ENCODE measurements around the gene HADHA.

Gene HADHA

GRCh38 chr2:26165403-26165802, 79.0 kb downstream of the HADHA start:
- no peak for DNase-seq (ENCODE audit: low spot score)
- no peak for TF ChIP-seq CTCF (IDR thresholded peaks at IDR 0.05; ENCODE audit: borderline replicate concordance, control extremely low read depth, extremely low read depth, insufficient read depth, missing control alignments)
- in situ Hi-C loops (cut with MboI; ENCODE audit: low sequenced_read_pairs, unreplicated experiment): no loop called here

- TF ChIP-seq CTCF (IDR thresholded peaks at IDR 0.05; ENCODE audit: borderline replicate concordance, control extremely low read depth, extremely low read depth, insufficient read depth, missing control alignments): no peak
- DNase-seq (ENCODE audit: low spot score): no peak
- in situ Hi-C loops (cut with MboI; ENCODE audit: low sequenced_read_pairs, unreplicated experiment): no loop called here
Observed at GRCh38 chr2:26164641-26165211, 79.7 kb downstream of the HADHA start.

GRCh38 chr2:26164231-26164630, 80.2 kb downstream of the HADHA start:
- in situ Hi-C loops (cut with MboI; ENCODE audit: low sequenced_read_pairs, unreplicated experiment): no loop called here
- TF ChIP-seq CTCF (IDR thresholded peaks at IDR 0.05; ENCODE audit: borderline replicate concordance, control extremely low read depth, extremely low read depth, insufficient read depth, missing control alignments): no peak
- DNase-seq (ENCODE audit: low spot score): no peak

- in situ Hi-C loops (cut with MboI; ENCODE audit: low sequenced_read_pairs, unreplicated experiment): no loop called here
Observed at GRCh38 chr2:26162963-26163362, 81.5 kb downstream of the HADHA start.

GRCh38 chr2:26161926-26162325, 82.5 kb downstream of the HADHA start:
- in situ Hi-C loops (cut with MboI; ENCODE audit: low sequenced_read_pairs, unreplicated experiment): no loop called here
- no peak for TF ChIP-seq CTCF (IDR thresholded peaks at IDR 0.05; ENCODE audit: borderline replicate concordance, control extremely low read depth, extremely low read depth, insufficient read depth, missing control alignments)
- DNase-seq (ENCODE audit: low spot score): no peak

More at GRCh38 chr2:26162963-26163362, 81.5 kb downstream of the HADHA start:
- DNase-seq (ENCODE audit: low spot score): no peak
- TF ChIP-seq CTCF (IDR thresholded peaks at IDR 0.05; ENCODE audit: borderline replicate concordance, control extremely low read depth, extremely low read depth, insufficient read depth, missing control alignments): no peak

- in situ Hi-C loops (cut with MboI; ENCODE audit: low sequenced_read_pairs, unreplicated experiment): no loop called here
- DNase-seq (ENCODE audit: low spot score): no peak
- TF ChIP-seq CTCF (IDR thresholded peaks at IDR 0.05; ENCODE audit: borderline replicate concordance, control extremely low read depth, extremely low read depth, insufficient read depth, missing control alignments): no peak
Observed at GRCh38 chr2:26157580-26157979, 86.9 kb downstream of the HADHA start.
